Measurements from ENCODE around the gene GRK1. TPM values are rescaled to one million over a fixed set of nuclear protein-coding genes. Genes with fewer than 3 reads are reported as not detected.

GRK1 gene
- total and polyA plus RNA-seq, 2 of the 8 experiments (the other 6 are each of a cell fraction or from before 2014, with no cell fraction given): 0.12 TPM; not detected in 1

GRCh38 chr13:113656831-113657671, 10.0 kb upstream of the GRK1 start:
- Histone ChIP-seq H3K9ac (replicated peaks in 1 of 4; ENCODE audit: extremely low read depth in 1 of 4, low read depth in 3 of 4, low read length in 3 of 4) (no peak overlapping the region), H3K4me1 (replicated peaks in 1 of 4; ENCODE audit: control insufficient read depth in 3 of 4, insufficient read depth in 4 of 4, low read length in 3 of 4) (no peaks in the 10 kb centered on the region), H2AFZ (ENCODE audit: low read length) (no peak overlapping the region), H3K4me2 (ENCODE audit: insufficient read depth in 1 of 2, low read depth in 2 of 2, low read length in 2 of 2) (no peak overlapping the region), H3K27ac (ENCODE audit: low read depth, low read length) (no peak overlapping the region), H4K5ac (ENCODE audit: insufficient read length, low read depth, low read length) (no peak overlapping the region), H2BK15ac (ENCODE audit: low read length) (no peak overlapping the region), H3K9me3 (ENCODE audit: insufficient read depth in 2 of 2, low read depth in 1 of 2, low read length in 1 of 2) (no peaks in the 10 kb centered on the region), H3K18ac (ENCODE audit: extremely low read depth, low read length) (no peak overlapping the region), H2BK20ac (ENCODE audit: low read length) (no peak overlapping the region), H3K4ac (replicated peaks; ENCODE audit: insufficient read length, low read depth, low read length) (no peak overlapping the region), H3K23ac (ENCODE audit: insufficient read length) (no peak overlapping the region), H2AK5ac (ENCODE audit: low read depth, low read length) (no peak overlapping the region), H3K79me2 (ENCODE audit: control insufficient read depth in 1 of 2, insufficient read depth in 2 of 2, low read length in 2 of 2) (no peaks in the 10 kb centered on the region), H3K79me1 (ENCODE audit: low read depth, low read length) (no peaks in the 10 kb centered on the region), H2BK5ac (ENCODE audit: low read depth, low read length) (no peak overlapping the region; the same call in 1 of the 2 replicates), H3K14ac (ENCODE audit: insufficient read length) (no peak overlapping the region), H3K4me3 (ENCODE audit: extremely low read depth in 1 of 4, insufficient read depth in 2 of 4, low read depth in 3 of 4, low read length in 4 of 4) (no peak overlapping the region), H4K8ac (ENCODE audit: extremely low read depth, insufficient read depth, low read length) (no peak overlapping the region), H3K56ac (replicated peaks; ENCODE audit: insufficient read length, low read depth, low read length) (no peak overlapping the region), H3K27me3 (replicated peaks in 1 of 4; ENCODE audit: control insufficient read depth in 3 of 4, extremely low read depth in 1 of 4, insufficient read depth in 3 of 4, low read length in 3 of 4) (no peaks in the 10 kb centered on the region), H3K23me2 (ENCODE audit: low read depth, low read length) (no peaks in the 10 kb centered on the region), H3K36me3 (ENCODE audit: control insufficient read depth in 2 of 4, insufficient read depth in 4 of 4, low read length in 3 of 4) (no peaks in the 10 kb centered on the region), H4K20me1 (replicated peaks in 1 of 2; ENCODE audit: control insufficient read depth in 1 of 2, insufficient read depth in 2 of 2, low read length in 2 of 2) (no peaks in the 10 kb centered on the region), H2BK120ac (replicated peaks; ENCODE audit: low read depth, low read length) (no peak overlapping the region), H2BK12ac (ENCODE audit: low read depth, low read length) (no peak overlapping the region), H4K91ac (replicated peaks; ENCODE audit: insufficient read length, low read length) (no peak overlapping the region)
- FAIRE-seq (no peak), DNase-seq (ENCODE audit: low read depth in 1 of 2, low spot score in 2 of 2) (no peak)
- POLR2A ChIA-PET (ENCODE audit: partially characterized antibody): no interaction called here
- WGBS, 2 experiments (ENCODE audit: extremely low coverage in 1 of 2, insufficient coverage in 1 of 2, insufficient read length in 1 of 2, insufficient replicate concordance in 2 of 2, low coverage in 1 of 2, low lambda C conversion rate in 2 of 2, missing lambda C conversion rate in 1 of 2): 96% methylated on average over 40 of the region's 42 CpGs; no CpG with 5 or more reads in 1 of the 2 experiments
- TF ChIP-seq RNF2 (IDR thresholded peaks at IDR 0.05; ENCODE audit: borderline replicate concordance, low read depth, low read length, missing control alignments, poor library complexity, severe bottlenecking): no peak
- no peak for TF ChIP-seq POU5F1 (IDR thresholded peaks at IDR 0.05; ENCODE audit: low read depth, low read length)
- CTCF ChIA-PET (ENCODE audit: partially characterized antibody): interaction anchor here (1.1 to 1.5 kb wide), 3 partner anchors 8 to 67 kb away, joined by 3 to 6 read pairs (median 3); no protein-coding TSS in a partner anchor
